Activated CD8-positive, alpha-beta T cell treated with anti-CD3 and anti-CD28 coated beads for 36 hours (primary cell): Measurements from ENCODE around the gene P2RX2. TPM values are rescaled to one million over a fixed set of nuclear protein-coding genes. Genes with fewer than 3 reads are reported as not detected.

Source experiments
- ATAC-seq: fragments of 200-7000 bp; cut with Tn5 transposase; one replicate; pipeline ENCODE4 v1.10.0; 2021; ENCODE audit warnings: mild to moderate bottlenecking, moderate library complexity
- CTCF ChIA-PET: fragments of 350-600 bp; sonication (Branson Sonifier 250); formaldehyde crosslinking; loops from one replicate; lab custom pipeline; 2021; ENCODE audit warnings: antibody characterized with exemption; lab: Charles Lee
- POLR2A ChIA-PET: fragments of 350-600 bp; sonication (Branson Sonifier 250); formaldehyde crosslinking; loops from one replicate; lab custom pipeline; 2021; ENCODE audit warnings: antibody characterized with exemption; lab: Charles Lee
- DNase-seq: peaks from one replicate; pipeline ENCODE4 v3.0.0-alpha.2; 2020
- H3K27ac Mint-ChIP-seq: one replicate; pipeline ENCODE4 v1.8.0; 2021; ENCODE audit warnings: mild to moderate bottlenecking, mixed read lengths
- H3K27me3 Mint-ChIP-seq: one replicate; pipeline ENCODE4 v1.8.0; 2021; ENCODE audit warnings: mixed read lengths
- H3K36me3 Mint-ChIP-seq: one replicate; pipeline ENCODE4 v1.8.0; 2021; ENCODE audit warnings: low read depth, mixed read lengths
- H3K4me1 Mint-ChIP-seq: one replicate; pipeline ENCODE4 v1.8.0; 2021; ENCODE audit warnings: low read depth, mixed read lengths
- H3K4me3 Mint-ChIP-seq: one replicate; pipeline ENCODE4 v1.8.0; 2021; ENCODE audit warnings: mild to moderate bottlenecking, moderate library complexity, mixed read lengths
- H3K9me3 Mint-ChIP-seq: one replicate; pipeline ENCODE4 v1.8.0; 2021; ENCODE audit warnings: mixed read lengths
- intact Hi-C: fragments of 100-400 bp; cut with micrococcal nuclease; formaldehyde crosslinking; loops from one replicate; pipeline ENCODE4 v1.10.0; 2022
- total RNA-seq, 2 experiments: library from RNA; stranded (reverse); gene quantifications; one replicate each; pipeline ENCODE4 v1.2.3, GENCODE V29; 2021
- TF ChIP-seq, protein P1 (sequence below): fragments of 200-600 bp; IDR thresholded peaks from one replicate; pipeline ENCODE4 v1.8.0; 2022; ENCODE audit warnings: antibody characterized with exemption, mild to moderate bottlenecking

Gene P2RX2
- not detected for total RNA-seq

DNA sequence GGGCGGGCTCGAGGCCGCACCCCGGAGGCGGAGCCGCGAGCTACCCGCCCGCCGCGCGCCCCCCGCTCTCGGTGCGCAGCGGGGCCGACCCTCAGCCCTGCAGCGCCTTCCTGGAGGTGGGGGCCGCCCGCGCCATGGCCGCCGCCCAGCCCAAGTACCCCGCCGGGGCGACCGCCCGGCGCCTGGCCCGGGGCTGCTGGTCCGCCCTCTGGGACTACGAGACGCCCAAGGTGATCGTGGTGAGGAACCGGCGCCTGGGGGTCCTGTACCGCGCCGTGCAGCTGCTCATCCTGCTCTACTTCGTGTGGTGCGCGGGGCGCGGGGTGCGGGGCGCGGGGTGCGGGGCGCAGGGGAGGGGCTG is at the start of gene P2RX2:
Gene P2RX2, plus strand, starts transcription at position 94 of the 361 bp plus-strand sequence. Its CDS starts 41 bp downstream, at position 135.
- TF ChIP-seq, protein P1, sequence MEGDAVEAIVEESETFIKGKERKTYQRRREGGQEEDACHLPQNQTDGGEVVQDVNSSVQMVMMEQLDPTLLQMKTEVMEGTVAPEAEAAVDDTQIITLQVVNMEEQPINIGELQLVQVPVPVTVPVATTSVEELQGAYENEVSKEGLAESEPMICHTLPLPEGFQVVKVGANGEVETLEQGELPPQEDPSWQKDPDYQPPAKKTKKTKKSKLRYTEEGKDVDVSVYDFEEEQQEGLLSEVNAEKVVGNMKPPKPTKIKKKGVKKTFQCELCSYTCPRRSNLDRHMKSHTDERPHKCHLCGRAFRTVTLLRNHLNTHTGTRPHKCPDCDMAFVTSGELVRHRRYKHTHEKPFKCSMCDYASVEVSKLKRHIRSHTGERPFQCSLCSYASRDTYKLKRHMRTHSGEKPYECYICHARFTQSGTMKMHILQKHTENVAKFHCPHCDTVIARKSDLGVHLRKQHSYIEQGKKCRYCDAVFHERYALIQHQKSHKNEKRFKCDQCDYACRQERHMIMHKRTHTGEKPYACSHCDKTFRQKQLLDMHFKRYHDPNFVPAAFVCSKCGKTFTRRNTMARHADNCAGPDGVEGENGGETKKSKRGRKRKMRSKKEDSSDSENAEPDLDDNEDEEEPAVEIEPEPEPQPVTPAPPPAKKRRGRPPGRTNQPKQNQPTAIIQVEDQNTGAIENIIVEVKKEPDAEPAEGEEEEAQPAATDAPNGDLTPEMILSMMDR, result no peak
- DNase-seq (no peak), ATAC-seq (no peak)
- no peak within 1 kb of the TSS for H3K27ac Mint-ChIP-seq
- no peak within 1 kb of the TSS for H3K4me3 Mint-ChIP-seq
- POLR2A ChIA-PET, result no interaction called here
- intact Hi-C loops, result no loop called here
- peaks cover 7% of the 10 kb centered on the region for H3K4me1 Mint-ChIP-seq
- peaks cover 8% of the 10 kb centered on the region for H3K36me3 Mint-ChIP-seq
- CTCF ChIA-PET, result no interaction called here
- H3K27me3 Mint-ChIP-seq, result peaks cover 31% of the 10 kb centered on the region
- peaks cover 8% of the 10 kb centered on the region for H3K9me3 Mint-ChIP-seq

DNA sequence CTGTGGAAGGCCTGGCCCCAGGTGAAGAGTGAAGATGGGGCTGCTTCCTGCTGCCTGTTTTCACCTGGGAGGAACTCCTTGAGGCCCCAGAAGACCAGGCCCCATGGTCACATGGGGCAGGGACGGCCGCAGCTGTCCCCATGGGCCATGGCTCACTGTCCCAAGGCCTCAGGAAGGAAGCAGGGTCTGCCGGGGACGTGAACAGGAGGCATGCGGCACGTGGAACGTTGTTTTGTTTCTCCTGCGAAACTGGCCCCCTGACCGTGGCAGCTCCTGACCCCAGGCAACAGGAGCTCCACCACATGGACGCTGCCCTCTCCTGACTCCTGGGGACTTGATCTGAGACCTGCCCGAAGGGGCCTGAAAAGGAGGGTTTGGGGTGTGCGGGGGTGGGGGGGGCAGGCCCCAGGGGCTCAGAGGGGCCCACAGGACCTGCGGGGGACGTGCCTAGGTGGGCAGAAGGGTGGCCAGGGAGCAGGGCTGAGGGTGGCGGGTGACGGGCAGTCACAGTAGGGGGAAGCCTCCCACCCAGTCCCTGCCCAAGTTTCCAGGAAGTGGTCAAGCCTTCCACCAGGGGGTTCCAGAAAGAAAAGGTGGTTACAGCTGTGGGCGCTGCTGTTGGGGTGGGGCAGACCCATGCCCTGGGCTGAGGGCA is 49.6 kb upstream of the P2RX2 start:
- CTCF ChIA-PET, result interaction anchor here (1.0 to 1.2 kb wide), 2 partner anchors 8 to 14 kb away, joined by 5 to 7 read pairs; no protein-coding TSS in a partner anchor
- Mint-ChIP-seq H3K4me1 (no peaks in the 10 kb centered on the region), H3K36me3 (no peaks in the 10 kb centered on the region), H3K27me3 (no peaks in the 10 kb centered on the region), H3K9me3 (no peaks in the 10 kb centered on the region), H3K27ac (no peak overlapping the region), H3K4me3 (no peak overlapping the region)
- DNase-seq, result no peak
- POLR2A ChIA-PET, result no interaction called here
- intact Hi-C loops, result no loop called here
- no peak for ATAC-seq
- TF ChIP-seq, protein P1, result no peak

DNA sequence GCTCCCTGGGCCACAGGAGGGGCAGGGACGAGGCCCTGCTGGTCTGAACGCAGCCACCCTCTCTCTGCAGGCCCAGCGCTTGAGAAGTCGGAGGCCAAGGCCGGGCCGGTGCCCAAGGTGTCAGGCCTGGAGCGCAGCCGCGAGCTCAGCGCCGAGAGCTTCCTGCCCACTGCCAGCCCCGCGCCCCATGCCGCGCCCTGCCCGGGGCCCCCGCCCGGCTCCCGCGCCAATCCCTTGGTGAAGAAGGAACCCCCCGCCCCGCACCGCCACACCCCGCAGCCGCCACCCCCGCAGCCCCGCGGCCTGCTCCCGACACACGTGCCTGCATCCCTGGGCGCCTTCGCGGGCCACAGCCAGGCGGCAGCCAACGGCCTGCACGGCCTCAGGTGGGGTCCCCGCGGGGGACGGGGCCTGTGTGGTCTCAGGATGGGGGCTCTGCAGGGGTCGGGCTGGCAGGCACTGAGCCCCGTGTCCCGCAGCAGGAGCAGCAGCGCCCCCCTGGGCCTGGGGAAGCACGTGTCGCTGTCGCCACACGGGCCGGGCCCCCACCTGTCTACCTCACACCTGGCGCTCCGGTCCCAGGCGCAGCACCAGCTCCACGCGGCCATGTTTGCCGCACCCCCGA is 48.6 kb upstream of the P2RX2 start:
- intact Hi-C loops, result no loop called here
- H3K36me3 Mint-ChIP-seq, result no peaks in the 10 kb centered on the region
- ChIA-PET POLR2A (no interaction called here), CTCF (interaction anchor here (1.0 to 1.2 kb wide), 2 partner anchors 9 to 15 kb away, joined by 5 to 7 read pairs; no protein-coding TSS in a partner anchor)
- no peaks in the 10 kb centered on the region for H3K27me3 Mint-ChIP-seq
- DNase-seq (no peak), ATAC-seq (no peak)
- no peaks in the 10 kb centered on the region for H3K9me3 Mint-ChIP-seq
- no peak overlapping the region for H3K27ac Mint-ChIP-seq
- H3K4me3 Mint-ChIP-seq, result no peak overlapping the region
- no peaks in the 10 kb centered on the region for H3K4me1 Mint-ChIP-seq
- TF ChIP-seq, protein P1, result no peak

DNA sequence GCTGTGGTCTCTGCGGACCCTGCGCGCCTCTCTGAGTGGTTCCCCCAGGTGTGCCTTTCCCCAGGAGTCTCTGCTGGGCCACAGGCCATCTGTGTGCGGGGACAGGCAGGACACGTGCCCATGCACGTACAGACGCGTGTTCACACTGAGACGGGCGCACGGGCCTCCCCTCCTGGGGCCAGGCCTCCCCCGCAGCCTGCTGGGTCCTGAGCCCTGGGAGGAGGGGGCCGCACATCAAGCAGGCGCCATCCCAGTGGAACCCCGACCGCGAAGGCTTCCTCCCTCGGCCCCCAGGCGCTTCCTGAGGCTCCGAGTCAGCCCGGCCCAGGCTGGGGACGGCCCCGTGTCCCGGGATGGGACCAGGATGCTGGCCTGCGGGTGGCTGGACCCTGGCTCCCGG is 47.9 kb upstream of the P2RX2 start:
- ATAC-seq (no peak), DNase-seq (no peak)
- CTCF ChIA-PET, result no interaction called here
- TF ChIP-seq, protein P1, result no peak
- H3K4me1 Mint-ChIP-seq, result no peaks in the 10 kb centered on the region
- no peaks in the 10 kb centered on the region for H3K27me3 Mint-ChIP-seq
- intact Hi-C loops, result no loop called here
- no peak overlapping the region for H3K4me3 Mint-ChIP-seq
- peaks cover 2% of the 10 kb centered on the region for H3K36me3 Mint-ChIP-seq
- no peak overlapping the region for H3K27ac Mint-ChIP-seq
- POLR2A ChIA-PET, result no interaction called here
- H3K9me3 Mint-ChIP-seq, result no peaks in the 10 kb centered on the region

DNA sequence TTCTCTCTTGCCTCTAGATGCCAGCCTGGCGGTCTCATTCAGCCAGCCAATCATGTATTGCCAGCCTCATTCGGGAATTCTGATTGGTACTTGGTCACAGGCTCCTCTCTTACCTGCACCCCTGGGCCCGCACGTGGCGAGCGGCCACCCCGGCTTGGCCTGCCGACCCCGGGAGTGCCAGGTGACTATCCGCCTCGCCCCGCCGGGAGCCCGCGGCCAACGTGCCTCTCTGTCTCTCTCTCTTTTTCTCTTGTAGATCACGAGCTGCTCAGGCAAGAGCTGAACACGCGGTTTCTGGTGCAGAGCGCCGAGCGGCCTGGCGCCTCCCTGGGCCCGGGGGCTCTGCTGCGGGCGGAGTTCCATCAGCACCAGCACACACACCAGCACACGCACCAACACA is 47.5 kb upstream of the P2RX2 start:
- H3K27ac Mint-ChIP-seq, result no peak overlapping the region
- H3K4me1 Mint-ChIP-seq, result no peaks in the 10 kb centered on the region
- H3K27me3 Mint-ChIP-seq, result no peaks in the 10 kb centered on the region
- ChIA-PET POLR2A (no interaction called here), CTCF (no interaction called here)
- ATAC-seq (no peak), DNase-seq (no peak)
- no peaks in the 10 kb centered on the region for H3K9me3 Mint-ChIP-seq
- H3K36me3 Mint-ChIP-seq, result peaks cover 2% of the 10 kb centered on the region
- intact Hi-C loops, result no loop called here
- no peak overlapping the region for H3K4me3 Mint-ChIP-seq
- TF ChIP-seq, protein P1, result no peak
